ENCODE data around the gene FIS1.

FIS1 gene

GRCh38 chr7:101239951-101240220, 5.0 kb downstream of the FIS1 start:
- TF ChIP-seq CTCF (IDR thresholded peaks at IDR 0.05), result no peak
- no peak overlapping the region for H3K4me3 ChIP-seq
- H3K4me1 ChIP-seq, result peaks cover 0 to 26% (median 16%) of the 10 kb centered on the region in 4 donors
- intact Hi-C loops (cut with DNase I; ENCODE audit: low total_unique reads), result no loop called here
- H3K27ac ChIP-seq, result no peak overlapping the region
- DNase-seq, result no peak
- no peaks in the 10 kb centered on the region for H3K9me3 ChIP-seq
- peaks cover 15 to 58% (median 41%) of the 10 kb centered on the region in 3 donors for H3K36me3 ChIP-seq
- H3K27me3 ChIP-seq, result no peaks in the 10 kb centered on the region

- intact Hi-C loops (cut with DNase I; ENCODE audit: low total_unique reads), result no loop called here
- no peak for TF ChIP-seq CTCF (IDR thresholded peaks at IDR 0.05)
- H3K36me3 ChIP-seq, result peaks cover 15 to 58% (median 41%) of the 10 kb centered on the region in 3 donors
- no peaks in the 10 kb centered on the region for H3K27me3 ChIP-seq
- H3K9me3 ChIP-seq, result no peaks in the 10 kb centered on the region
- DNase-seq, result no peak
- no peak overlapping the region for H3K4me3 ChIP-seq
- H3K4me1 ChIP-seq, result peaks cover 0 to 26% (median 16%) of the 10 kb centered on the region in 4 donors
- H3K27ac ChIP-seq, result no peak overlapping the region
These were observed 5.5 kb downstream of the FIS1 start for GRCh38 chr7:101239191-101239950.

- Histone ChIP-seq H3K27ac (peak overlapping the region; percentile 39 to 50), H3K4me1 (peaks cover 0 to 20% (median 11%) of the 10 kb centered on the region in 4 donors), H3K4me3 (no peak overlapping the region), H3K27me3 (no peaks in the 10 kb centered on the region), H3K9me3 (no peaks in the 10 kb centered on the region), H3K36me3 (peaks cover 15 to 58% (median 41%) of the 10 kb centered on the region in 3 donors)
- intact Hi-C loops (cut with DNase I; ENCODE audit: low total_unique reads), result no loop called here
- DNase-seq, result no peak
- no peak for TF ChIP-seq CTCF (IDR thresholded peaks at IDR 0.05)
These were observed 6.4 kb downstream of the FIS1 start for GRCh38 chr7:101238226-101239182.

- DNase-seq, result peak; percentile 82 to 86
- Histone ChIP-seq H3K27me3 (no peaks in the 10 kb centered on the region), H3K4me1 (peaks cover 0 to 20% (median 8%) of the 10 kb centered on the region in 4 donors), H3K36me3 (peaks cover 15 to 58% (median 41%) of the 10 kb centered on the region in 3 donors), H3K4me3 (peak within 1 kb of the TSS in 1 of 2 donors; percentile 16), H3K27ac (peak within 1 kb of the TSS; percentile 39 to 50), H3K9me3 (no peaks in the 10 kb centered on the region)
- intact Hi-C loops (cut with DNase I; ENCODE audit: low total_unique reads), result no loop called here
- no peak for TF ChIP-seq CTCF (IDR thresholded peaks at IDR 0.05)
These were observed 7.4 kb downstream of the FIS1 start, which contains the start of gene CLDN15 for GRCh38 chr7:101237206-101238067. Gene CLDN15, minus strand, starts transcription at chr7:101237802. Its CDS starts 221 bp downstream, at chr7:101237581.

- no peak overlapping the region for H3K4me3 ChIP-seq
- TF ChIP-seq CTCF (IDR thresholded peaks at IDR 0.05), result no peak
- no peaks in the 10 kb centered on the region for H3K27me3 ChIP-seq
- DNase-seq, result no peak
- H3K27ac ChIP-seq, result no peak overlapping the region
- intact Hi-C loops (cut with DNase I; ENCODE audit: low total_unique reads), result no loop called here
- peaks cover 15 to 58% (median 41%) of the 10 kb centered on the region in 3 donors for H3K36me3 ChIP-seq
- peaks cover 0 to 27% (median 11%) of the 10 kb centered on the region in 4 donors for H3K4me1 ChIP-seq
- H3K9me3 ChIP-seq, result no peaks in the 10 kb centered on the region
These were observed 8.5 kb downstream of the FIS1 start for GRCh38 chr7:101236292-101236835.
